Hypothalamus (tissue), 51 donors: Measurements from ENCODE around the gene LAMP5.

Source experiments
- DNase-seq, 51 donors: peaks; one replicate each; lab custom pipeline; 2025; lab: John Stamatoyannopoulos, UW

LAMP5 gene

GRCh38 chr20:9531581-9531980 lies 17.2 kb downstream of the LAMP5 start:
- DNase-seq: no peak

- no peak for DNase-seq
Observed at GRCh38 chr20:9532069-9532838, 17.9 kb downstream of the LAMP5 start.

- no peak for DNase-seq
Observed at GRCh38 chr20:9534025-9534424, 19.6 kb downstream of the LAMP5 start.

- DNase-seq: no peak
Observed at GRCh38 chr20:9535449-9535848, 21.1 kb downstream of the LAMP5 start.

- no peak for DNase-seq
Observed at GRCh38 chr20:9543214-9543613, 28.8 kb downstream of the LAMP5 start.

GRCh38 chr20:9550283-9550682 lies 35.9 kb downstream of the LAMP5 start:
- DNase-seq: no peak

GRCh38 chr20:9550871-9551270 lies 36.5 kb downstream of the LAMP5 start:
- DNase-seq: peak in 1 of 51 donors; percentile 49

- no peak for DNase-seq
Observed at GRCh38 chr20:9551808-9552550, 37.6 kb downstream of the LAMP5 start.

- DNase-seq: peak in 1 of 51 donors; percentile 36
Observed at GRCh38 chr20:9555781-9556180, 41.4 kb downstream of the LAMP5 start.

GRCh38 chr20:9557411-9557810 lies 43.0 kb downstream of the LAMP5 start:
- DNase-seq: no peak

- DNase-seq: no peak
Observed at GRCh38 chr20:9565910-9566550, 51.6 kb downstream of the LAMP5 start.

GRCh38 chr20:9566977-9567376 lies 52.6 kb downstream of the LAMP5 start:
- no peak for DNase-seq

- no peak for DNase-seq
Observed at GRCh38 chr20:9570612-9571011, 56.2 kb downstream of the LAMP5 start.

GRCh38 chr20:9571783-9572182 lies 57.4 kb downstream of the LAMP5 start:
- DNase-seq: no peak

GRCh38 chr20:9572670-9573069 lies 58.3 kb downstream of the LAMP5 start:
- DNase-seq: no peak

GRCh38 chr20:9573335-9574151 lies 59.2 kb downstream of the LAMP5 start:
- DNase-seq: peak in 6 of 51 donors; percentile 9 to 63 (median 12)

- no peak for DNase-seq
Observed at GRCh38 chr20:9574181-9574580, 59.8 kb downstream of the LAMP5 start.

- no peak for DNase-seq
Observed at GRCh38 chr20:9574776-9575175, 60.4 kb downstream of the LAMP5 start.

GRCh38 chr20:9575836-9576235 lies 61.4 kb downstream of the LAMP5 start:
- no peak for DNase-seq

- no peak for DNase-seq
Observed at GRCh38 chr20:9576695-9577094, 62.3 kb downstream of the LAMP5 start.

GRCh38 chr20:9577397-9577796 lies 63.0 kb downstream of the LAMP5 start:
- DNase-seq: peak in 1 of 51 donors; percentile 75
